Tibial nerve (tissue), 4 donors: ENCODE data around the gene CRTC3. TPM values are rescaled to one million over a fixed set of nuclear protein-coding genes. Genes with fewer than 3 reads are reported as not detected.

Experiments
- DNase-seq, 2 donors: peaks; one replicate each; pipeline ENCODE4 v3.0.0-alpha.2; 2019; ENCODE audit warnings: low spot score in 2 of 2
- H3K27ac ChIP-seq, 4 donors: fragments of 200-600 bp; sonication (generic) in 3 of 4; one replicate each; pipeline ENCODE4 v1.5.1; 2017 to 2019; ENCODE audit warnings: mild to moderate bottlenecking in 1 of 4
- H3K27me3 ChIP-seq, 2 donors: fragments of 200-600 bp; sonication (generic) in 1 of 2; one replicate each; pipeline versions ENCODE4 v1.5.1 to v1.6.0; 2017 to 2019
- H3K36me3 ChIP-seq, 3 donors: fragments of 200-600 bp; sonication (generic); one replicate each; pipeline ENCODE4 v1.5.1; 2018 to 2019
- H3K4me1 ChIP-seq, 4 donors: fragments of 200-600 bp; sonication (generic) in 3 of 4; one replicate each; pipeline ENCODE4 v1.5.1; 2017 to 2019
- H3K4me3 ChIP-seq, 4 donors: fragments of 200-600 bp; sonication (generic) in 3 of 4; one replicate each; pipeline ENCODE4 v1.5.1; 2017 to 2019; ENCODE audit warnings: mild to moderate bottlenecking in 1 of 4, moderate library complexity in 1 of 4
- H3K9me3 ChIP-seq, 4 donors: fragments of 200-600 bp; sonication (generic) in 3 of 4; one replicate each; pipeline ENCODE4 v1.5.1; 2017 to 2019
- CTCF ChIP-seq, 5 experiments: fragments of 200-600 bp in 3 of 5; fragments of 450-650 bp in 2 of 5; sonication (generic) in 3 of 5; IDR thresholded peaks; one replicate each; pipeline ENCODE4 v1.5.1; 2016 to 2019; ENCODE audit warnings: antibody characterized with exemption in 5 of 5, mild to moderate bottlenecking in 3 of 5, moderate library complexity in 2 of 5
- EP300 ChIP-seq, 2 donors: sonication (generic); formaldehyde crosslinking; IDR thresholded peaks; one replicate each; pipeline ENCODE4 v1.6.1; 2017; ENCODE audit warnings: antibody characterized with exemption in 2 of 2, mild to moderate bottlenecking in 1 of 2
- POLR2A ChIP-seq, 2 donors: fragments of 450-650 bp; IDR thresholded peaks; one replicate each; pipeline ENCODE4 v1.6.1; 2017; ENCODE audit warnings: antibody characterized with exemption in 2 of 2, mild to moderate bottlenecking in 2 of 2, moderate library complexity in 2 of 2
- WGBS, 2 donors: methylation state at CpG; one replicate each; pipeline ENCODE4 v1.1.5; 2018; 5-methylcytosine and 5-hydroxymethylcytosine counted together
- total RNA-seq, 4 donors: library from RNA; depleted of rRNA; stranded (reverse); fragments of >200 nt; gene quantifications; one replicate each; pipeline ENCODE4 v1.1.0, GENCODE V29; 2016

Gene CRTC3
- total RNA-seq, 4 donors from 2014 or later: 52.7 to 63.7 (median 60.6) TPM

- Histone ChIP-seq H3K9me3 (no peaks in the 10 kb centered on the region), H3K4me1 (peaks cover 0 to 61% (median 17%) of the 10 kb centered on the region in 4 donors), H3K36me3 (no peaks in the 10 kb centered on the region), H3K27me3 (no peaks in the 10 kb centered on the region), H3K27ac (no peak overlapping the region), H3K4me3 (no peak overlapping the region)
- no peak for TF ChIP-seq POLR2A (IDR thresholded peaks at IDR 0.05)
- no peak for TF ChIP-seq CTCF (IDR thresholded peaks at IDR 0.05)
- no peak for TF ChIP-seq EP300 (IDR thresholded peaks at IDR 0.05)
- 69 to 71% methylated on average over 5 of the region's 5 CpGs for WGBS, 2 donors
- no peak for DNase-seq
Observed at GRCh38 chr15:90588427-90588826, 58.7 kb downstream of the CRTC3 start.

GRCh38 chr15:90591524-90591923, 61.8 kb downstream of the CRTC3 start:
- Histone ChIP-seq H3K9me3 (no peaks in the 10 kb centered on the region), H3K27me3 (no peaks in the 10 kb centered on the region), H3K4me3 (no peak overlapping the region), H3K36me3 (peaks cover 0 to 9% (median 0%) of the 10 kb centered on the region in 3 donors), H3K4me1 (peaks cover 0 to 72% (median 28%) of the 10 kb centered on the region in 4 donors), H3K27ac (peak overlapping the region in 1 of 4 donors; percentile 22)
- TF ChIP-seq POLR2A (IDR thresholded peaks at IDR 0.05): no peak
- no peak for TF ChIP-seq EP300 (IDR thresholded peaks at IDR 0.05)
- TF ChIP-seq CTCF (IDR thresholded peaks at IDR 0.05): no peak
- WGBS, 2 donors: 69 to 88% methylated on average over 1 of the region's 1 CpG
- no peak for DNase-seq

- peaks cover 0 to 77% (median 31%) of the 10 kb centered on the region in 4 donors for H3K4me1 ChIP-seq
- 57% methylated on average over 5 of the region's 5 CpGs for WGBS, 2 donors
- TF ChIP-seq CTCF (IDR thresholded peaks at IDR 0.05): no peak
- TF ChIP-seq EP300 (IDR thresholded peaks at IDR 0.05): peak in 1 of 2 donors; percentile 39
- H3K27me3 ChIP-seq: no peaks in the 10 kb centered on the region
- DNase-seq: no peak
- H3K27ac ChIP-seq: peak overlapping the region in 2 of 4 donors; percentile 29 to 74
- peaks cover 0 to 9% (median 0%) of the 10 kb centered on the region in 3 donors for H3K36me3 ChIP-seq
- H3K4me3 ChIP-seq: no peak overlapping the region
- no peaks in the 10 kb centered on the region for H3K9me3 ChIP-seq
Observed at GRCh38 chr15:90592131-90592881, 62.6 kb downstream of the CRTC3 start.

- Histone ChIP-seq H3K27ac (peak overlapping the region in 2 of 4 donors; percentile 74 to 80), H3K9me3 (no peaks in the 10 kb centered on the region), H3K4me1 (peaks cover 0 to 83% (median 43%) of the 10 kb centered on the region in 4 donors), H3K4me3 (no peak overlapping the region), H3K36me3 (peaks cover 0 to 9% (median 0%) of the 10 kb centered on the region in 3 donors), H3K27me3 (no peaks in the 10 kb centered on the region)
- DNase-seq: no peak
- no peak for TF ChIP-seq POLR2A (IDR thresholded peaks at IDR 0.05)
- TF ChIP-seq CTCF (IDR thresholded peaks at IDR 0.05): no peak
- TF ChIP-seq EP300 (IDR thresholded peaks at IDR 0.05): no peak
- WGBS, 2 donors: 90 to 91% methylated on average over 10 of the region's 10 CpGs
Observed at GRCh38 chr15:90593499-90594158, 63.9 kb downstream of the CRTC3 start.

- Histone ChIP-seq H3K36me3 (peaks cover 0 to 9% (median 0%) of the 10 kb centered on the region in 3 donors), H3K27ac (peak overlapping the region in 3 of 4 donors; percentile 65 to 80 (median 74)), H3K9me3 (no peaks in the 10 kb centered on the region), H3K27me3 (no peaks in the 10 kb centered on the region), H3K4me1 (peaks cover 0 to 90% (median 45%) of the 10 kb centered on the region in 4 donors), H3K4me3 (no peak overlapping the region)
- DNase-seq: peak; percentile 61 to 82
- peak in 1 of 2 donors; percentile 75 for TF ChIP-seq EP300 (IDR thresholded peaks at IDR 0.05)
- TF ChIP-seq POLR2A (IDR thresholded peaks at IDR 0.05): no peak
- 52 to 56% methylated on average over 10 of the region's 10 CpGs for WGBS, 2 donors
Observed at GRCh38 chr15:90594301-90594738, 64.6 kb downstream of the CRTC3 start.
